Fibroblast of gingiva (primary cell): ENCODE data around the gene DCTD.
"Not testable (repeated sequence)": the region's sequence is repeated elsewhere in the genome, so short reads cannot be mapped to it uniquely, and the experiment has no call there.

Experiments used
- DNase-seq: peaks from one replicate; pipeline ENCODE4 v3.0.0-alpha.2; 2011; ENCODE audit warnings: low read depth

DCTD gene

GRCh38 chr4:182921608-182922007 lies 4.4 kb upstream of the DCTD start:
- no peak for DNase-seq

DNA sequence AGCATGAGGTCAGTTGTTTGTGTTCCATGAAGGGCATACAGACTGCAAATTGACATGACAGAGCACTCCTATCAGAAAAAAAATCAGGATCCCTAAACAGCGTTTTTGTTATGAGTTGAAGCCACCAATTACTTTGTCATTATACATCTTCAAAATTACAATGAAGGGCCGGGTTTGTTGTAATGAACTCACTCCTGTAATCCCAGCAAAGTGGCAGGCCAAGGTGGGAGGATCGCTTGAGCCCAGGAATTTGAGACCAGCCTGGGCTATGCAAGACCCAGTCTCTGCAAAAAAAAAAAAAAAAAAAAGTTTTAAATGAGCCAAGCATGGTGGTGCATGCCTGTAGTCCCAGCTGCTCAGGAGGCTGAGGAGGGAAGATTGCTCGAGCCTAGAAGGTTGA lies 3.5 kb upstream of the DCTD start:
- DNase-seq = no peak

DNA sequence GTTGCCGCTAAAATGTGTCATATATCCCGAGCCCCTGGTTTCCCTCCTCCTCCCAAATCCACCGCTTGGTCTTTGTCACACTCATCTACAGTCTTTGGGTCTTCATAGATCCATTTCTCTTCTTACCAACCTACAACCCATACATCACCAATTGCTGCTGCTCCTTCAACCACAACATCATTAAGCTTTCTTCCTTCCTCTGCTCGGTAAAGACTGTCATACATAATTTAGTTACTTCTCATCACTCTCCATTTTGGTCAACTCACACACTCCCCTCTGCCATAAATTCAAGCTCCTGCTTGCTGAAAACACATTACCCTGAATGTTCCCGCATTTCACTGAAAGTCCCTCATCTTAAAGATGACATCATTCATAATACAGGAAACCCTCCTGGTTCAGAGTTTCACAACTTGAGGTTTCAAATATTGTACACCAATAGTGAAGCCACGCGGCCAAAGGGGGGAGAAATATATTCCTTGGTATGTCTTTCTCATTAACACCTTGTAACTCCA lies 1.7 kb upstream of the DCTD start:
- no peak for DNase-seq

GRCh38 chr4:182918044-182918607 lies 940 bp upstream of the DCTD start:
- no peak for DNase-seq

- peak; percentile 73 for DNase-seq
Observed at GRCh38 chr4:182916483-182917181, 554 bp downstream of the DCTD start.

DNA sequence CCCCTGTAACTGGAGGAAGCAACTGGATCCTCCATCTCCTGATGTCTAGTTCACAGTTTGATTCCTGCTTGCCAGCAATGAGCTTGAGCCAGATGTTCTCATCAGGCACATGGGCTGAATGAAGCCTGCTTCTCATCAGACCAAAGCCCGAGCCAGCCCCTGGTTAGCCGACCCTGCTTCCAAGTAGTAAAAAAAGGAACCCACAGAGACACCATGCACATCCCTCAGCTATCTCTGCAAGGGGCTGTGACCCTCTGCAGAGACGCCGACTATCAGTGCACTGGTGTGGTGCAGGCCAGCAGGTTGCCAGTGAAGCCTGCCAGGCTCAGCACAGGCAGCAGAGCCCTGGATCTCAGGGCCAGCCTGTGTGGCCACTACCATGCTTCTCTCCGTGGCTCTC lies 2.8 kb downstream of the DCTD start:
- DNase-seq = peak; percentile 44

GRCh38 chr4:182913621-182914020 lies 3.6 kb downstream of the DCTD start:
- DNase-seq = no peak

GRCh38 chr4:182913036-182913435 lies 4.2 kb downstream of the DCTD start:
- no peak for DNase-seq

GRCh38 chr4:182908124-182908523 lies 9.1 kb downstream of the DCTD start:
- DNase-seq = no peak

GRCh38 chr4:182907396-182907795 lies 9.8 kb downstream of the DCTD start:
- DNase-seq = no peak

GRCh38 chr4:182906786-182907185 lies 10.4 kb downstream of the DCTD start:
- no peak for DNase-seq

GRCh38 chr4:182905038-182905437 lies 12.1 kb downstream of the DCTD start:
- DNase-seq = no peak

DNA sequence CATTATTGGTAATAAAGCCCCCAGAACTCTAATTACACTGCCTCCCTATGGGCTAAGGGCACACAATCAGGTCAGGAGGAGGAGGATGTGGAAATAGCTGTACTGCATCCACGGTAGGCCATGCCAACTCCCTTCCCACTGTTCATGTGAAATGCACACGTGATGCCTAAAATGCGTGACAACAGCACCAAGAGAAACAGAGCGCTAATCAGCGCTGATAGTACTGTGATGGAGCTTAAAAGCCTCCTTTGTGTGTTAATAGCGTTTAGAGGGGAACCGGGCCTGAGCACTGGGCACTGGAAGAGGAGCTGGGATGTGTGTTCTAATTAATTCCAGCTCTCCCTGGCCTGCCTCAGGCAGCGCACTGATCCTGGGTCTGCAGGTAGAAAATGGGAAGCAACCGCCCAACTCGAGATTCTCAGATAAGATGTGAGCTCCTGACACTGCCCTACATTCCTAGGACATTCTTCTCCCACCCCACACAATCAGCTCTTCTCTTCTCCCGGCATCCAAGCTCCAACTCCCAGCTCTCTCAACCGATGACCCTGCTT lies 12.9 kb downstream of the DCTD start:
- no peak for DNase-seq

GRCh38 chr4:182903013-182903412 lies 14.2 kb downstream of the DCTD start:
- no peak for DNase-seq

GRCh38 chr4:182901337-182901736 lies 15.8 kb downstream of the DCTD start:
- no peak for DNase-seq

- not testable (repeated sequence) for DNase-seq
Observed at GRCh38 chr4:182900021-182900420, 17.2 kb downstream of the DCTD start.

- no peak for DNase-seq
Observed at GRCh38 chr4:182898479-182898799, 18.7 kb downstream of the DCTD start.

- no peak for DNase-seq
Observed at GRCh38 chr4:182897601-182898478, 19.3 kb downstream of the DCTD start.

DNA sequence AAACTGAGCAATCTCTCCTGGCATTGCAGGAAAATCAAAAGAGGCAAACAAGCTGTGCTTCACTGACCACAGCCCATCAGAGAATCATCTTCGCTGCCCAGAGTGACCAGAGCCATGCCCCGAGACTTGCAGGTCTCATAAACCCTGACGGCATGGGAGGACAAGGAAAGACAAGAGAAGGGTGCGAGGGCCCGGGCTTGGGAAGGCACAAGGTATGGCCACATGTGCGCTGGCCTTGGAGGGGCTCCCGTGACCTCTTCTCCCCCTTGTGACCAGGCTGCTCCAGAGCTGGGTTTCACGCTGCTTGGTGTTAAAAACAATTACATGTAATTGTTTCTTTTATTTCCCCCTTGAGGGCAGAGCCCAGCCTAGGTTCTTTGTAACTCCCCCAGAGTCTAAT lies 20.8 kb downstream of the DCTD start:
- DNase-seq = no peak

- no peak for DNase-seq
Observed at GRCh38 chr4:182895791-182896292, 21.3 kb downstream of the DCTD start.

- no peak for DNase-seq
Observed at GRCh38 chr4:182894681-182895275, 22.4 kb downstream of the DCTD start.

DNA sequence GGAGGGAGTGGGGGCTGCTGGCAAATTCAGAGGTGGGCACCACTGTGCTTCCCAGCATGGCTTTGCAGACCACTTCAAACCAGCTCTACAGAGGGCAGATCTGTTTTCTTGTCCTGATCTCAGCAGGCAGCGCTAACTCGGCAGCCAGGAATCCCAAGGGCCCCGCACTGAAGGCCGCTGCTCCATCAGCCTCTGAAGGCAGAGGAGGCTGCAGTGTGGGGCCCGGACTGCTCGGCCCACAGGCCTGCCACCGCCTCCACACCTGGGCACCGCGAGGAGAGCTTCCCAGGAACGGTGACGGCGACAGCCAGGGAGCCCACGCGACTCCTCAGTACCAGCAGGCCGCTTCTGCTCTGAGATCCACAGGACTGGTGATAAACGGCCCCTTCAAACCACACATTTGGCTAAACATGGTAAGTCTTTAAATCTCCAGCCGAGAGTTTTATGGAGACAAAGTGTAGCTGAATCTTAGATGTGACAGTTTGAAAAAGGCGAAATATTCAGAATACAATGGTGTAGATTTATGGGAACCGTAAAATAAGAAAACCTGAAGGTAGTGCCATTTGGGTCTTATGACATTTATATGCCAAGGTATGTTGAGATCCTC lies 23.6 kb downstream of the DCTD start:
- no peak for DNase-seq
